ENCODE measurements around the gene MIX23.

DNA sequence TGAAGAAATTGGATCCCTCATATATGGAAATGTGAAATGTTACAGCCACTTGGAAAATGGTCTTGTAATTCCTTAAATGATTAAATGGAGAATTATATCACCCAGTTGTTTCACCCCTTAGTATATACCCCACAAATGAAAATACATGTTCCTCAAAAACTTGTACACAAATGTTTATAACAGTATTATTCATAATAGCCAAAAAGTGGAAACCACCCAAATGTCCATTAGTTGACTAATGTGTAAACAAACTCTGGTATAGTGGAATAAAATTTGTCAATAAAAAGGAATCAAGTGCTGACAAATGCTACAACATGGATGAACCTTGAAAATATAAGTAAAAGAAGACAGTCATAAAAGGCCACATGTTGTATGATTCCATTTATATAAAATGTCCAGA, 13.5 kb upstream of the MIX23 start:
- TF ChIP-seq, protein P1, sequence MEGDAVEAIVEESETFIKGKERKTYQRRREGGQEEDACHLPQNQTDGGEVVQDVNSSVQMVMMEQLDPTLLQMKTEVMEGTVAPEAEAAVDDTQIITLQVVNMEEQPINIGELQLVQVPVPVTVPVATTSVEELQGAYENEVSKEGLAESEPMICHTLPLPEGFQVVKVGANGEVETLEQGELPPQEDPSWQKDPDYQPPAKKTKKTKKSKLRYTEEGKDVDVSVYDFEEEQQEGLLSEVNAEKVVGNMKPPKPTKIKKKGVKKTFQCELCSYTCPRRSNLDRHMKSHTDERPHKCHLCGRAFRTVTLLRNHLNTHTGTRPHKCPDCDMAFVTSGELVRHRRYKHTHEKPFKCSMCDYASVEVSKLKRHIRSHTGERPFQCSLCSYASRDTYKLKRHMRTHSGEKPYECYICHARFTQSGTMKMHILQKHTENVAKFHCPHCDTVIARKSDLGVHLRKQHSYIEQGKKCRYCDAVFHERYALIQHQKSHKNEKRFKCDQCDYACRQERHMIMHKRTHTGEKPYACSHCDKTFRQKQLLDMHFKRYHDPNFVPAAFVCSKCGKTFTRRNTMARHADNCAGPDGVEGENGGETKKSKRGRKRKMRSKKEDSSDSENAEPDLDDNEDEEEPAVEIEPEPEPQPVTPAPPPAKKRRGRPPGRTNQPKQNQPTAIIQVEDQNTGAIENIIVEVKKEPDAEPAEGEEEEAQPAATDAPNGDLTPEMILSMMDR (IDR thresholded peaks at IDR 0.05): no peak
- TF ChIP-seq POLR2A (IDR thresholded peaks at IDR 0.05; ENCODE audit: low read depth): no peak

Measured in esophagus muscularis mucosa (tissue), 3 donors.